GM06990 (cell line): ENCODE results near the gene BSND.

Experiments
- DNase-seq: peaks from one replicate; pipeline ENCODE4 v3.0.0-alpha.2; 2011; ENCODE audit not compliant: insufficient read length; ENCODE audit errors: extremely low read depth
- H3K27me3 ChIP-seq: replicated peaks from 2 replicates; pipeline ENCODE4 v1.6.0; 2011; ENCODE audit warnings: low read length; ENCODE audit not compliant: control insufficient read depth, insufficient read depth
- H3K36me3 ChIP-seq: 2 replicates; pipeline ENCODE4 v1.5.1; 2011; ENCODE audit warnings: low read length; ENCODE audit not compliant: control insufficient read depth, insufficient read depth
- H3K4me3 ChIP-seq: replicated peaks from 2 replicates; pipeline ENCODE4 v1.5.1; 2011; ENCODE audit warnings: low read depth, mild to moderate bottlenecking, control low read depth, low read length
- TF ChIP-seq, protein P1 (sequence below): IDR thresholded peaks from 2 replicates; pipeline ENCODE4 v1.5.1; 2011; ENCODE audit warnings: low read length, control low read depth, mild to moderate bottlenecking, inconsistent platforms; ENCODE audit not compliant: insufficient read depth, poor library complexity, severe bottlenecking

BSND gene

DNA sequence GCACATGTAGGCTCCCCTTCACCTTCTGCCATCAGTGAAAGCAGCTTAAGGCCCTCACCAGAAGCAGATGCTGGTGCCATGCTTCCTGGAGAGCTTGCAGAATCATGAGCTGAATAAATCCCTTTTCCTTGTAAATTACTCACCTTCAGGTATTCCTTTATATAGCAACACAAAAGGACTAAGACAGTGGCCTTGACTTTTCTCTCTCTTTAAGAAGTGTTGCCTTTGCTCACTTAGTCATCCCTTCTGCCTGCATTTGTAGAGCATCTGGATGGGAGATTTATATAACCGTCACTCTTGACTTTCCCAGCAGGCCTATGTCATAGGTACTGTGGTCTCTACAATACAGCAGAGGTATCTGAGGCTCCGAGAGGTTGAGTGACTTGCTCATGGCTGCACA lies 44.3 kb downstream of the BSND start:
- Histone ChIP-seq H3K27me3 (peaks cover 3% of the 10 kb centered on the region), H3K4me3 (no peak overlapping the region), H3K36me3 (no peaks in the 10 kb centered on the region)
- TF ChIP-seq, protein P1, sequence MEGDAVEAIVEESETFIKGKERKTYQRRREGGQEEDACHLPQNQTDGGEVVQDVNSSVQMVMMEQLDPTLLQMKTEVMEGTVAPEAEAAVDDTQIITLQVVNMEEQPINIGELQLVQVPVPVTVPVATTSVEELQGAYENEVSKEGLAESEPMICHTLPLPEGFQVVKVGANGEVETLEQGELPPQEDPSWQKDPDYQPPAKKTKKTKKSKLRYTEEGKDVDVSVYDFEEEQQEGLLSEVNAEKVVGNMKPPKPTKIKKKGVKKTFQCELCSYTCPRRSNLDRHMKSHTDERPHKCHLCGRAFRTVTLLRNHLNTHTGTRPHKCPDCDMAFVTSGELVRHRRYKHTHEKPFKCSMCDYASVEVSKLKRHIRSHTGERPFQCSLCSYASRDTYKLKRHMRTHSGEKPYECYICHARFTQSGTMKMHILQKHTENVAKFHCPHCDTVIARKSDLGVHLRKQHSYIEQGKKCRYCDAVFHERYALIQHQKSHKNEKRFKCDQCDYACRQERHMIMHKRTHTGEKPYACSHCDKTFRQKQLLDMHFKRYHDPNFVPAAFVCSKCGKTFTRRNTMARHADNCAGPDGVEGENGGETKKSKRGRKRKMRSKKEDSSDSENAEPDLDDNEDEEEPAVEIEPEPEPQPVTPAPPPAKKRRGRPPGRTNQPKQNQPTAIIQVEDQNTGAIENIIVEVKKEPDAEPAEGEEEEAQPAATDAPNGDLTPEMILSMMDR, result no peak
- no peak for DNase-seq

DNA sequence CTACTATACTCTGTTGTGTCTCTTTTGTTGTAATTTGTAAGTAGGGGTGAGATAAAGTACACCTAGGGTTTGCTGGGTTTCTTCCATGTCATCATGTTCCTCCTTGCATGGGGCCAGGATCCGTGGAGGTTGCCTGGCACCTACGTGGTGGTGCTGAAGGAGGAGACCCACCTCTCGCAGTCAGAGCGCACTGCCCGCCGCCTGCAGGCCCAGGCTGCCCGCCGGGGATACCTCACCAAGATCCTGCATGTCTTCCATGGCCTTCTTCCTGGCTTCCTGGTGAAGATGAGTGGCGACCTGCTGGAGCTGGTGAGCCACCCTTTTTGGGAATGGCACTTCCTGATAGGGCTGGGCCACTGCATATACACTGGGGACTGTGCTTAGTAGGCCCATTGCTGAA lies 45.0 kb downstream of the BSND start:
- no peaks in the 10 kb centered on the region for H3K36me3 ChIP-seq
- TF ChIP-seq, protein P1, result no peak
- peaks cover 2% of the 10 kb centered on the region for H3K27me3 ChIP-seq
- no peak overlapping the region for H3K4me3 ChIP-seq
- no peak for DNase-seq

DNA sequence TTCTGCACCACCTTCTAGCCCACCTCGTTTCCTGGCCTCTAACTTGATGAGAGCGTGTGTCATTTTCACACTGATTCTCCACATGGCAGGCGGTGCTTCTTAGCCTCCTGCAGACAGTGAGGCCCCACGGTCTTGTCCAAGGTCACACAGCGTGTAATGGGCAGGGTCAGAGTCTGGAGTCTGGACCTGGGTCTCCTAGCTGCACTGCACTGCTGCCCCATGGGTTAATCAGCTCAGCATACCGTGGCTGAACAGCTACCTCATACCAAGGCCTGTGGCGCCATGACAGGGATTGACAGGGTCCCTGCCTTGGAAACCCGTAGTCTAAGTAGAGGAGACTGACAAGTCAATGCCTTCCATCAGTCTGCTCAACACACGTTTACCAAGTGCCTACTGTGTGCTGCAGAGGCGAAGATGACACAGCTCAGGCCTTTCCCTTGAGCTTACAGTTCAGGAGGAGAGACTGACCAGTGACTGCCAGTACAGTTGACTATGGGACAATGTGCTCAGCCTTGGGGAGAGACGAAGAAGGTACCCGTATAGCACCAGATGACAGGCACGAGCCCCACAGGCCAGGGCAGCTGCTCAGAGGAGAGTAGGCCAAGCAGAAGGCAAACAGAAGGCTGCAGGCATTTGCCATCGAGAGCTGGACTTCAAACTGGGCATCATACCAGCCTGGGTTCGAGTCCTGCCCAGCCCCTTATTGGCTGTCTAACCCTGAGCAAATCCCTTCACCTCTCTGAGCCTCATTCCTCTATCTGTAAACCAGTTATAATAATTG lies 46.1 kb downstream of the BSND start:
- peaks cover 2% of the 10 kb centered on the region for H3K27me3 ChIP-seq
- DNase-seq, result no peak
- H3K36me3 ChIP-seq, result no peaks in the 10 kb centered on the region
- TF ChIP-seq, protein P1, result no peak
- H3K4me3 ChIP-seq, result no peak overlapping the region

DNA sequence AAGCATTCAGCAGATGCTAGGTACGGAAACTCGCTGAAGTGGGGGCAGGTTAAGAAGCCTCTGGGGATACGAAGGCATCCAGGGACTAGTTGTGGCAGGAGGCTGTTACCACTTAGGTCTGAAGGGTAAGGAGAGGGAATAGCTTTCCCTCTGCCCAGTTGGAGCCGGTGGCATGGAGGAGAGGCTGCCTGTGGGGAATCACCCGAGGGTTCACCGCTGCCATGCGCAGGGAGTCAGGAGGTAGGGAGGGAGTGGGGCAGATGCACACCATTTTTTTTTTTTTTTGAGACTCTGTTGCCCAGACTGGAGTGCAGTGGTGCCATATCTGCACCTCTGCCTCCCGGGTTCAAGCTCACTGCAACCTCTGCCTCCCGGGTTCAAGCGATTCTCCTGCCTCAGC lies 46.7 kb downstream of the BSND start:
- H3K36me3 ChIP-seq, result no peaks in the 10 kb centered on the region
- H3K27me3 ChIP-seq, result no peaks in the 10 kb centered on the region; the same call in none of the 2 replicates
- TF ChIP-seq, protein P1, result no peak
- no peak overlapping the region for H3K4me3 ChIP-seq
- DNase-seq, result no peak

DNA sequence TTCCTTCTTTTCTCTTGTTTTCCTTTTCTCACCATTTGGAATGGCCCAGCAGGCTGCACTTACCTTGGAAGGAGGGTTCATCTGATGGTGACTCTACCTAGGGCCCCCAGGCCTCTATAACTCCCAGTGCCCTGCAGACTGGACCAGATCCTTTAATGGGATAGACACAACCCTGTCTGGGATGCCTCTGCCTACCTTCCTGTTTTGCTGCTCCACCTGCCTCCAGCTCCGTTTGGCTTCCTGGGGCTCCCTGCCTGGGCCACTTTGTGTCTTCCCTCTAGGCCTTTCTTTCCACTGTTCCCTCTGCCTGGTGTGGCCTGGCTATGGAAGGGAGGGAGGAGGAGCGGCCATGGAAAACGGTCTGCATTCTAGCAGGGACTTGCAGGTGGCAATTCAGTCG lies 48.1 kb downstream of the BSND start:
- DNase-seq, result no peak
- Histone ChIP-seq H3K27me3 (no peaks in the 10 kb centered on the region; the same call in 1 of the 2 replicates), H3K4me3 (no peak overlapping the region), H3K36me3 (no peaks in the 10 kb centered on the region)
- TF ChIP-seq, protein P1, result no peak
